Pulmonary artery endothelial cell (primary cell): ENCODE results near the gene MMADHC. TPM values are rescaled to one million over a fixed set of nuclear protein-coding genes. Genes with fewer than 3 reads are reported as not detected.

Source experiments
- DNase-seq: peaks from one replicate; pipeline ENCODE4 v3.0.0-alpha.2; 2011; ENCODE audit warnings: low read depth, low spot score
- total RNA-seq: library from RNA; depleted of rRNA; stranded (reverse); fragments of >200 nt; gene quantifications from 2 replicates; pipeline ENCODE4 v1.2.3, GENCODE V29; 2014

Gene MMADHC
- total RNA-seq, 1 donor from 2014 or later: 174 TPM

DNA sequence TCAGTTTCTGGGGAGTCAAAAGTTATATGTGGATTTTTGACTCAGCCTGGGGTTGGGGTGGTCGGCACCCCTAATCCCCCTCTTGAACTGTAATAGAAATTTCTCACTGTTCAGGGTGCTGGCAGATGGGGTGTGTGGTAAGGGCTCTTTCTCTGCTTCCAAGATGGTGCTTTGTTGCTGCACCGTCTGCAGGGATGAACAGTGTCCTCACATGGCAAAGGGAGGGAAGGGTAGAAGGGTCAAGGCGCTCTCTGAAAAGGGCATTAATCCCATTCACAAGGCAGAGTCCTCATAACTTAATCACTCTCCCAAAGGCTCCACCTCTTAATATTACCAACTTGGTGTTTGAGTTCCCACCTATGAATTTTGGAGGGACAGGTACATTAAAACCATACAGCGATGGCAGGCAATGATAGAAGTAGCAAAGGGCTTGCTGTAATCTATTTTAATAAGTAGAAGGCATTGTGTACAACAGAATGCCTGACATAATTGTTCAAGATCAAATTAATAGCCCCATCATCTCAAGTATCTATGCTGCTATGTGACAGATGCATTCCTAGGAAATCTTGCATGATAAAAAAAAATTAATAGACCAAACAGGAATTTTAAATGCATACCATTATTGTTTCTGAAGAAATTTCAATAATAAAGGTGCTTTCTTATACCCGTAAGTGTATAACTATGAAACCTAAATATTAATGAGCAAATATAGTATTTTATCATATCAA, 28.1 kb downstream of the MMADHC start:
- DNase-seq: no peak

DNA sequence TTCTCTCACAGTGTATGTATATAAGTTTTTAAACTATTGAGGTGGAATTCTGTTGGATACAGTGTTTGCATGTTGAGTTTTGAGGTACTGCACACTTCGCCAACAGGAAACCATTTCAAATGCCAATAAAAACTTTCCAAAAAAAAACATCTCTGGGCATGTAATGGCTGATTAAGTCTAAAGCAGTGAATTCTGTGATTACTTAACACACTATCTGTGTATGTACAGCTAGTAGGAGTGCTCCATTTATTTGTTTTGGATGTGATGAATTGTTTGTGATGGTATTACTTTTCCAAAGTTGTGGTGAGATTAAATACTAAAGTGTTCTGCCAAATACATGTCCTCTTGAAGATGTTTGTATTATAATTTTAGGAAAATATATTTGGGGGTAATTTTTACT, 31.1 kb downstream of the MMADHC start:
- DNase-seq: no peak

DNA sequence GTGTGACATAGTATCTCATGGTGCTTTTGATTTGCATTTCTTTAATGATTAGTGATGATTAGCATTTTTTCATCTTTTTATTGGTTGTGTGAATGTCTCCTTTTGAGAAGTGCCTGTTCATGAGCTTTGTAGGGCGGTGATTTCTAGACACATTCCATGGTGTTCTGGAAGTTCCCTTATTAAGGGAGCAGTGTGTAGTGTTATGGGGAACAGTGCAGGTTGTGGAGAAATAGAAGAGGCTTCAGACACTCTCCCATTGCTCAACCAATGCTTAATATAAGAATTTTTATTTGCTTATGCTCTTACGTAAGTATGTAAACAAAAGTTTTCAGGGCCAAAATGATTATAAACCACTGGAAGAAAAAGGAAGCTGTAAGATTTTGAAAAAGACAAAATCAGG, 34.7 kb downstream of the MMADHC start:
- DNase-seq: no peak

DNA sequence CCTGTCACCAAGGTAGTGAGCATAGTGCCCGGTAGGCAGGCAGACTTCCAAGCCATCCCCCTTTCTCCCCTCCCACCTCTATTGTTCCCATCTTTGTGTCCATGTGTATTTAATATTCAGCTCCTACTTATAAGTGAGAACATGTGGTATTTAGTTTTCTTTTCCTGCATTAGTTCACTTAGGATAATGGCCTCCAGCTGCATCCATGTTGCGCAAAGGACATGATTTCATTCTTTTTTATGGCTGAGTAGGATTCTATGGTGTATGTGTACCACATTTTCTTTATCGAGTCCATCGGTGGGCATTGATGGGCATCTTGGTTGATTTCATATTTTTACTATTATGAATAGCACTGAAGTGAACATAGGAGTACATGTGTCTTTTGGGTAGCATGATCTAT, 35.3 kb downstream of the MMADHC start:
- DNase-seq: no peak

DNA sequence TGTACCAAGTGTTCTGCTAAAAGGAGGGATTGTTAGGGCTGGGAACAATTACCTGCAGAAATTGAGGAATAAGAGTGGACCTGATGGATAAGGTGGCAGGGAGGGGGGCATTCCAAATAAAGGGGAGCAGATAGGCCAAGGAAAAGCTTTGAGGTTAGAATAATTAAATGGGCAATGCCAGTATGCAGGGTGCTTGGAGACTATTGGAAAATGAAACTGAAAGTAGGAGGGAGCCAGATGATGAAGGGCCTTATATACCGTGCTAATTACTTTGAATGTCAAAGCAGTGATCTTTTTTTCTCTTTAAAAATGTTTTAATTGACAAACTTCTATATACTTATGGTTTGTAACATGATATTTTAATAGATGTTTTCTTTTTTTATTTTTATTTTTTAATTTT, 42.9 kb downstream of the MMADHC start:
- DNase-seq: no peak

DNA sequence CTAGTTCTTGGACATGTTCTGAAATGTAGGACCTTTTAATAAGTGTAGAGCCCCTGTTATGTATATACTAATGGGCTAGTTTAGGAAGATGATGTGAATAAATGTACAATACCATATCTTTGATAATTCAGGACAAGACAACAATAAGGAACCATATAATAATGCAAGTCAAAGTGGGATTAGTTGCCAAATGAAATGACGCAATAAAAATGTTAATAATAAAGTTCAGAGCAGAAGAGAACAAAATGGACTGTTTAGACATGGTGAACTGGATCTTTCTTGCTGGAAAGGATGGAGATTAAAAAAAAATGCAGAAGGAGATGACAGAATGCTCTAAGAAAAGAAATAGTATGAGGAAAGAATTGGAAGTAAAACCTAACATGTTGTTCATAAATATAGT, 43.7 kb downstream of the MMADHC start:
- DNase-seq: no peak

DNA sequence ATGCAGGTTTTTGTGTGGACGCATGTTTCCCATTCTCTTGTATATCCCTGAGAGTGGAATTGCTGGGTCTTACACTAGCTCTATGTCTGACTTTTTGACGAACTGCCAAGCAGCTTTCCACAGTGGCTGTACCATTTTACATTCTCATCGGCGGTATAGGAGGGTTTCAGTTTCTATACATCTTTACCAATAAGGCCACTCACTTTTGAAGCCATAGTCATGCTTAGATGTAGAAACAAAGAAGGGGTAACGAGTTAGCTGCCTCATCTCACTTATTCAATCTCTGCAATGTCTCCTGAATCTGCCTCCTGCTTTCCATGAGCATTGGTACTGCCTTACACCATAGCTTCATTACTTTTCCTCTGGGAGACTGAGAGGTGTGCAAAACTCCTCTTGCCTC, 47.4 kb downstream of the MMADHC start:
- no peak for DNase-seq

DNA sequence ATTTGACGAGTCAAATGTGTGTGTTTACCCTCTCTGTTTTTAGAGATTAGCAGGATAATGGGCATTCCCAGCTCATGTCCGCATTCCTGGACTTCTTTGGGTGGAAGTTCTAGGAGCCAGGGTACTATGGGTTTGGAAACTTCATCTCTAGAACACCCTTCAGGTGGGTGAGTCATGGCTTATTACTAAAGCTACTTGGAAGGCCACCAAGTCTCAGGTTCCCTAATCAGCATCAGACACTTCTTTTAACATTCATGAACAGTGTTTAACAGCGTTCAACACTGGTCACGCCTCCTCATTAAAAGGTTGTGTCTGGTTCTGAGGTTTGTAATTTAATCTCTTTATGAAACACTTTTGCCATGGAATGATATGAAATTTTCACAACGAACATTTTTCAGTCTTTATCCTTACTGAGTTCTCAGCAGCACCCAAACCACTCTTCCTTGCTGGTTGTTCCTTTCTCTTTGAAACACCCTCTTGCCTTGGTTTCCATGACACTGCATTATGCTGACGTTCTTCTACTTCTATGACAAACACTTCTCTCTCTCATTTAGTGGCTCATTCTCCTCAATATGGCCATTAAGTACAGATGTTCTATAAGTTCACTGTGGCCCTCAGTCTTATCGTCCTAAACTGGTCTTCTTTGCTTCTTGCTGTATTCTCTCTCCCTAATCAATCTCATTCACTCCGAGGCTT, 49.3 kb downstream of the MMADHC start:
- no peak for DNase-seq

DNA sequence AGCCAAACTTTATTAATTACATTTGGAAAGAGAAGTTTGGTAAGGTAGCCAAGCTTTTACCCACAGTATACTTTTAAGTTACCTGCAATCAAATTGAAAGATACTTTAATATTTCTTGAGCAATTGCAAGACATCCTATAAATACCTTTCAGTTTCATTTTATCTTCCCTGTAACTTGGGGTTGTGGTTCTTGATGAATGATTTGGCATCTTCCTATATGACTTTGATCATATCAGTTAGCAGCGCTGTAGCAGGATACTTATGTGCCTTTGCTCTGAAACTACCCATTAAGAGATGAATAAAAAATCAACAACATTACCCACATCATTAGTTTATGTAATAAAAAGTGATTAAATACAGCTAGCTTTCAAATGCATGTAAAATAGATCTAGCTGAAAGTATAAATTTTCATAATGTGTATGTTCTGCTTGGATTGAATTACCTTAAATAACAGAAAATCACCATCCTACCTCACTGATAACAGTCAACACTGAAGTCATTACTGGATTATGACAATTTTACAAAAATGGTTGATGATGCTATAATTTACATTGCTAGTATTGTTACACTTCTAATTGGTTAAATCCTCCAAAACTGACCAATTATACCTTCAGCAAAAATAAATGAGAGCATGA, 50.4 kb downstream of the MMADHC start:
- DNase-seq: no peak

DNA sequence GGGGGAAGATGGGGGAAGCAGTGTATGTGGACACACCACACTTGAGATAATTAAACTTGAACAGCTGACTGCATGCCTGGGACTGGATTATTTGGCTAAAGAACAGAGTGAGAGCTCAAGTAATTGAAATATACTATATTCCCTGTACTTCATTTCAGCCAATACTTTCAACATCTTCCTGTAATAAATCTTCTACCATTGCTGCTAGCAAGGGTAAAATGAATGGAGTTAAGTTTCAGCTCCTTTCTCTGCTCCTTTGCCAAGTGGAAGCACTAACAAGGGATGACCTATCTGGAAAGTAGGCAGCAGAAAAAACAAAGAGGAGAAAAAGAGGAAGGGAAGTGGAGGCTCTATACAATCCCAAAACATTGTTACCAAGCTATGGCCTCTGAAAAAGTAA, 50.9 kb downstream of the MMADHC start:
- DNase-seq: no peak

DNA sequence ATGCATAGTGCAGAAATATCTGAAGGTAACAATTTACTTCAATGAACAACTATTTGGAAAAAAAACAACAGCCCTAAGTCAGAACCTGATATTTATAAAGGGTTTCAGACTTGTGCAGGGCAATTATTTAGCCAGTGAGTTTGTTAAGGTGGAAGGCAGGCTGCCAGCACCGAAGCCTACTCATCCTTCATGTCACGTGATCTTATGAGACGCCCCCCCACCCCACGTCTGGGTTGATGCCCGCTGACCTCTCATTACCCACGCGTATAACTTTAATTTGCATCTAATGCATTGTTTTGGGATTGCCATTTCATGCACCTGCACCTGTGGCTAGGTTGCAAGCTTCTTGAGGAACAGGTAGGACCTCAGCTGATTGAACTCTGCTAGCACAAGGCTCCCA, 52.9 kb downstream of the MMADHC start:
- DNase-seq: no peak

DNA sequence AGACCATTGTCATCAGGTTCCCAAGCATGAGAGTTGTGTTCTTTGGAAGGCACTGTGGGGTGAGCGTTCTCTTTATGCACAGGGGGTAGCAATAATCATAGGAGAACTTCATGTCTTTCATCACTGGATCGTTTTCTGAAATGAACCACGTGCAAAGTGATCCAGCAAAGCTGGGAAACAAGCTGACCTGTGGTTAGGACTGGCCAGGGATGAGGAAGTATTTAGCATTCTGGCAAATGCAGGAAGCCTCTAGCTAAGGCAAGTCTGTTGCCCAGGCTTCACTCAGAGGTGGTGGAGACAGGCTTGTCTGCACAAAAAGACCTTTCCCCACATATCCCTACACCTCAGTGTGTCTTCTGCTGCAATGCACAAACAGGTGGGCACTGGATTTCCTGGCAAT, 58.6 kb downstream of the MMADHC start:
- DNase-seq: no peak

DNA sequence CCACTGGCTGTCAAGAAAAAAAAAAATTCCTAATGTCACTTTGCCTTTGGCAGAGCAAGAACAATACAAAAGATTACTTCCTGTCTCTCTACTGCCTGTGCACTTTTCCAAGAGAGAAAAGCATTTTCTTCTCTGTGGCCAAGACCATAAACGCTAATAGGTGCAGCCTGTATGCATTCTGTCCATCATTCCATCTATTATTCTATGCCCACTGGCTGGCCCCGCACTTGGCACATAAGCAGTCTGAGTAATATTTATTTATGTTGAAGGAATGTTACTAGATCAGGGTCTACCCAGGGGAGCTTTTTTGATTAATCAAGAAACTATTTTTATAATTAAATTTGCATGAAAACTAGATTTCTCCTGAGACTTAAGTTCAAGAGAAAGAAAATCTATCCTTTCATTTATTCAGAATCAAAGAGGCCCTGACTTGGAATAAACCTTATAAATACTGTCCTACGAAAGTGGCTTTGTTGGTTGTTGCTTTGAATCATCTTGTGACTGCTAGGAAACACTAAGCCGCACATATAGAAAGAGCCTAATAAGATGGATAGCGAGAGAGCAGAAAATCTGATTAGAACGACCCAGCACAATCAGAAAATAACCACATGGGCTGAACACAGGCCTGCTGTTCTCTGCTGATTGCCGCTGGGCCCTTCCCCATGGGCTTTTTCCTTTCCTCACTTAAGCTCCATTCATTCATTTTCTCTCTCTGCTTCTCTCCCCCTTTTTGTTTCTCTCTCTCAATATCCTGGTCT, 59.4 kb downstream of the MMADHC start:
- no peak for DNase-seq

DNA sequence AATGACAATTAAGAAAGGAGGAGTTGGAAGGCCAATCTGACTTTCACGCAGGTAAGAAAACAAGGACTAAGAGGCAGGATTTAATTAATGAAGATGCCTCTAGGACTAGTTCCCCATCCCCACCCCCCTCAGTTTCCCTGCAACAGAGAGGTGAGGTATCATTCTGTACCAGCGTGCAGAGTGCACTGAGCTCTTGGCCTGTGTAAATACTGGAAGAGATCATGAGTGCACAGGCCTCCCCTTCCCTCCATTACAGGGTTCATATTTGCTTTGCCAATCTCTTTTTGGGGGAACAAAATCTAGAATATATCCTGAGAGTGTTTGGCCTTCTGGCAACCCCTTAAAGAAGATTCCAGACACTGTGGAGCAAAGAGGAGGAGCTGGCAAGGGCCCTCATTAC, 60.9 kb downstream of the MMADHC start:
- DNase-seq: no peak

DNA sequence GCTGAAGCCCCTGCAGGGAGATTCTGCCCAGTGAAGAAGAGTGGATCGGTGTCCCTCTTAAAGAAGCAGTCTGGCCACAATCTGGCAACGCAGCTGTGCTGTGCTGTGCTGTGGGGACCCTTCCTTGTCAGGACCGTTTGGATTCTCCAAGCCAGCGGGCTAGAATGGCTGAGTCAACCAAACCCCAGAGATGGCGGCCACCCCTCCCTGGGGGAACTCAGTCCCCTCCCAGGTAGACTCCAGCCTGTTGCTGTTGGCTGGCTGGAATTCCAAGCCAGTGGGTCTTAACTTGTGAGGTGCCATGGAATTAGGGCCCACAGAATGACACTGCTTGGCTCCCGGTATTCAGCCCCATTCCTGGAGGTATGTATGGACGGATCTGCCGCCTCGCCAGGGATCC, 62.3 kb downstream of the MMADHC start:
- no peak for DNase-seq
